OCI-LY3 (cell line): ENCODE results near the gene WBP1L.

ENCODE experiments used
- EZH2phosphoT487 ChIP-seq: fragments of 200-600 bp; shearing (Covaris generic); IDR thresholded peaks from 2 replicates; pipeline ENCODE4 v1.6.1; 2018; ENCODE audit warnings: antibody characterized with exemption, mixed run types, low read depth
- TF ChIP-seq, protein P1 (sequence below): fragments of 200-600, 300-600 bp; sonication (generic); IDR thresholded peaks from 2 replicates; pipeline ENCODE4 v1.5.1; 2014; ENCODE audit warnings: antibody characterized with exemption, low read length, low read depth

DNA sequence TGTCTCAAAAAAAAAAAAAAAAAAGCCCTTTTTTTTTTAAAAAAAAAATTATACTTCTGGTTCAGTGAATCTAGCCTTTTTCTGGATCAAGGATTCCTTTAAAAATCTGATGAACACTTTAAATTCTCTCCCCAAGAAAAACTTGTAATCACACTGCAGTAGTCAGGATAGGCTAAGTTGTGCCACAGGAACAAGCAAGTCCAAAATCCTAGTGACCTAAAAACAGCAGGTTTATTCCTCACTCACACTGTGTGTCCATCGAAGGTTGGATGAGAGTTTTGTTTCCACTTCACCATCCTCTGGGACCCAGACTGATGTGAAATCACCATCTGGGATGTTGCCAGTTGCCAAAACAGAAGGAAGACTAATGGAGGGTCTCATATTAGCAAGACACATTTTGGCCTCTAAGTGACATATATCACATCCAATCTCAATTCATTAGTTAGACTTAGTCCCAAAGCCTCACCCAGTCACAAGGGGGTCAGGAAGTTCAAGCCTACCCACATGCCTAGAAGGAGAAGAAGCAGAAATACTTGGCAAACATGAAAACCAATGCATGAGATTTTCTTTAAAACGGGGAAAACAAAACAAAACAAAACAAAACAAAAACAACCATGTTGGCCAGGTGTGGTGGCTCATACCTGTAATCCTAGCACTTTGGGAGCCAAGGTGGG is 60.8 kb downstream of the WBP1L start:
- TF ChIP-seq, protein P1, sequence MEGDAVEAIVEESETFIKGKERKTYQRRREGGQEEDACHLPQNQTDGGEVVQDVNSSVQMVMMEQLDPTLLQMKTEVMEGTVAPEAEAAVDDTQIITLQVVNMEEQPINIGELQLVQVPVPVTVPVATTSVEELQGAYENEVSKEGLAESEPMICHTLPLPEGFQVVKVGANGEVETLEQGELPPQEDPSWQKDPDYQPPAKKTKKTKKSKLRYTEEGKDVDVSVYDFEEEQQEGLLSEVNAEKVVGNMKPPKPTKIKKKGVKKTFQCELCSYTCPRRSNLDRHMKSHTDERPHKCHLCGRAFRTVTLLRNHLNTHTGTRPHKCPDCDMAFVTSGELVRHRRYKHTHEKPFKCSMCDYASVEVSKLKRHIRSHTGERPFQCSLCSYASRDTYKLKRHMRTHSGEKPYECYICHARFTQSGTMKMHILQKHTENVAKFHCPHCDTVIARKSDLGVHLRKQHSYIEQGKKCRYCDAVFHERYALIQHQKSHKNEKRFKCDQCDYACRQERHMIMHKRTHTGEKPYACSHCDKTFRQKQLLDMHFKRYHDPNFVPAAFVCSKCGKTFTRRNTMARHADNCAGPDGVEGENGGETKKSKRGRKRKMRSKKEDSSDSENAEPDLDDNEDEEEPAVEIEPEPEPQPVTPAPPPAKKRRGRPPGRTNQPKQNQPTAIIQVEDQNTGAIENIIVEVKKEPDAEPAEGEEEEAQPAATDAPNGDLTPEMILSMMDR = no peak
- no peak for TF ChIP-seq EZH2phosphoT487
